ENCODE results near the gene TPH2.

Gene TPH2

DNA sequence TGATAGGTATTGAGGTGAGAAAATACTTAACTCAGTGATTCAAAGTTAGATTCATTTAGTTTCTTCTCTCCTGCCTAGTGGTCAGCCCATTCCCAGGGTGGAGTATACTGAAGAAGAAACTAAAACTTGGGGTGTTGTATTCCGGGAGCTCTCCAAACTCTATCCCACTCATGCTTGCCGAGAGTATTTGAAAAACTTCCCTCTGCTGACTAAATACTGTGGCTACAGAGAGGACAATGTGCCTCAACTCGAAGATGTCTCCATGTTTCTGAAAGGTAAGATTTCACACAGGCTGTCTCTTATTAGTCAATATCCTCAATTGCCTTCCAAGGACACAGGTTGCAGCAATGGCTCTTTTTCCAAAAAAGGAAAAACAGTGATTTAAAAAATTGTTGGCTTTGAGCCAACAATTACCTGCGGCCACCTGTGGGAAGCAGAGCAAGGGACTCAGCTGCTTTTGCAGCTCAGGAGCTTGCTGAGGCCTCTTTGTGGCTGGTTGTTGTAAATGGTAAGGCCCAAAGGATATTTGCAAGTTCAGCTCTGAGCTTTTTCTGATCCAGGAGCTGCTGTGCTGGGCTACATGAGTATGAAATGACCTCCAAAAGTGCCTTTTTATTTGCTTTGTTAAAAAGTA is 33.9 kb downstream of the TPH2 start:
- DNase-seq (ENCODE audit: extremely low read depth, low read depth), result no peak
- TF ChIP-seq, protein P1, sequence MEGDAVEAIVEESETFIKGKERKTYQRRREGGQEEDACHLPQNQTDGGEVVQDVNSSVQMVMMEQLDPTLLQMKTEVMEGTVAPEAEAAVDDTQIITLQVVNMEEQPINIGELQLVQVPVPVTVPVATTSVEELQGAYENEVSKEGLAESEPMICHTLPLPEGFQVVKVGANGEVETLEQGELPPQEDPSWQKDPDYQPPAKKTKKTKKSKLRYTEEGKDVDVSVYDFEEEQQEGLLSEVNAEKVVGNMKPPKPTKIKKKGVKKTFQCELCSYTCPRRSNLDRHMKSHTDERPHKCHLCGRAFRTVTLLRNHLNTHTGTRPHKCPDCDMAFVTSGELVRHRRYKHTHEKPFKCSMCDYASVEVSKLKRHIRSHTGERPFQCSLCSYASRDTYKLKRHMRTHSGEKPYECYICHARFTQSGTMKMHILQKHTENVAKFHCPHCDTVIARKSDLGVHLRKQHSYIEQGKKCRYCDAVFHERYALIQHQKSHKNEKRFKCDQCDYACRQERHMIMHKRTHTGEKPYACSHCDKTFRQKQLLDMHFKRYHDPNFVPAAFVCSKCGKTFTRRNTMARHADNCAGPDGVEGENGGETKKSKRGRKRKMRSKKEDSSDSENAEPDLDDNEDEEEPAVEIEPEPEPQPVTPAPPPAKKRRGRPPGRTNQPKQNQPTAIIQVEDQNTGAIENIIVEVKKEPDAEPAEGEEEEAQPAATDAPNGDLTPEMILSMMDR (IDR thresholded peaks at IDR 0.05; ENCODE audit: low read depth, low read length, missing control alignments), result no peak
- no peak overlapping the region for H3K4me3 ChIP-seq (replicated peaks; ENCODE audit: low read depth, low read length)

DNA sequence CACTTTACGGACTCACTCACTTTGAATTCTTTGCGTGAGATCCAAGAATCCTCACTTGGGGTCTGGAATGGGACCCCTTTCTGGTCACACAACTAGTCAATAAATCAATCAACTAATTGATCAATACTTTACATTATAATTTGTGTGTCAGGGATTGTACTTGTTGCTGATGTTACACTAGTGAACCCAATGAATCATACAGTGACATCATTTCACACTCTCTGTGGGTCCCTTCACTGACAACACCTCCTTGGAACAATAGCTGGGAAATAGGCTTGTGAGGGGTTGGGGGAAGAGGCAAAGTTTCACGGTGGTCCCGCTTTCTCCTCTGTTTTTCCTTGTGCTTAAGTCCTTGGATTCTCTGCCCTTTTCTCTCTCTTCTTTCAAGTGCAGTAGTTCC is 35.0 kb downstream of the TPH2 start:
- no peak for DNase-seq (ENCODE audit: extremely low read depth, low read depth)
- TF ChIP-seq, protein P1 (IDR thresholded peaks at IDR 0.05; ENCODE audit: low read depth, low read length, missing control alignments), result no peak
- no peak overlapping the region for H3K4me3 ChIP-seq (replicated peaks; ENCODE audit: low read depth, low read length)

DNA sequence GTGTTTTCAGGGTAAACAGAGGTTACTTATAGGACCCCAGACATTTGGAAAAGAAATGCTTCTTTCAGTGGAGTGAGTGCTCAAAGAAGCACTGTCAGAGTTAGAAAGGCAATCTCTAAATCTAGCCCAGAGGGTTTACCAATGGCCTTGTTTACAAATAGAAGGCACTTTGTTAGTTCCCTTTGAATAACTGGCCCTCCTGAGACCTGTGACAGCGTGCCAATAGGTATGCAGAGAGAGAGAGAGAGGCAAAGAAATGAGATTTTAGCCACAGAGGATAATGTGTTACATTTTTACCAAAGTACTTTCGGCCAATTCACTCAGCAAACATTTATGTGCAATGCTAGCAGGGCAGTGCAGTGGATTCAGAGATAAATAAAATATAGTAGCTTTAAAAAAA is 41.9 kb downstream of the TPH2 start:
- no peak overlapping the region for H3K4me3 ChIP-seq (replicated peaks; ENCODE audit: low read depth, low read length)
- TF ChIP-seq, protein P1 (IDR thresholded peaks at IDR 0.05; ENCODE audit: low read depth, low read length, missing control alignments), result no peak
- no peak for DNase-seq (ENCODE audit: extremely low read depth, low read depth)

DNA sequence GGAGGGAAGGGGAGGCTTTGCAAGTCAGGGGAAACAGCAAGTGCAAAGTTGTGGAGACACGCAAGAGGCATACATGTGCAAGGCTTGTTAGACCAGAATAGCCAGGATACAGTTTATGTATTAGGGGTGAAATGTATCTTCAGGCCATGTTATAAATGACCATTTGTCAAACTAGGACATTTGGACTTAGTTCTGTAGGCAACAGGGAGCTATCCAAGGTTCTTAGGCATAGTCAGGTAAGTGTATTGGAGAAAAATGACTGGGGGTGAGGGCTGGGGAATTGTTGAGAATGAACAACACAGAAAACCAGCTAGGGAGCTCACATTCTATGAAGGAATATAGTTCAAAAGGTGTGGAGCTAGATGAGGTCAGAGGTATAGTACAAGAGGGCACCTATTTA is 42.5 kb downstream of the TPH2 start:
- no peak overlapping the region for H3K4me3 ChIP-seq (replicated peaks; ENCODE audit: low read depth, low read length)
- no peak for DNase-seq (ENCODE audit: extremely low read depth, low read depth)
- TF ChIP-seq, protein P1 (IDR thresholded peaks at IDR 0.05; ENCODE audit: low read depth, low read length, missing control alignments), result no peak

DNA sequence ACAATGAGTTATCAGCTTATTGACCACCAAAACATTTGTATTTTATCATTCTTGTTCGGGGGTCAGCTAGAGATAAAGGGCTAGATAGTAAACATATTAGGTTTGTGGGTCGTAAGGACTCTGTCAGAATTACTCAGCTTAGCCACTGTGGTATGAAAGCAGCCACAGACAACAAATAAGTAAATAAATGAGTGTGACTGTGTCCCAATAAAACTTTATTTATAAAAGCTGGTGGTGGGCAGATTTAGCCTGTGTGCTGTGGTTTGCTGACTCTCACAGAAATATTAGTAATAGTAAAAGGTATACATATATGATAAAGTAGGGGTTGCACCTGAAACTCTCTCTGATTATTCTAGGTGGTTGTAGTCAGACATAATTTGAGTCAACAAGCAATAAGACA is 56.1 kb downstream of the TPH2 start:
- H3K4me3 ChIP-seq (replicated peaks; ENCODE audit: low read depth, low read length), result no peak overlapping the region
- no peak for DNase-seq (ENCODE audit: extremely low read depth, low read depth)
- TF ChIP-seq, protein P1 (IDR thresholded peaks at IDR 0.05; ENCODE audit: low read depth, low read length, missing control alignments), result no peak

DNA sequence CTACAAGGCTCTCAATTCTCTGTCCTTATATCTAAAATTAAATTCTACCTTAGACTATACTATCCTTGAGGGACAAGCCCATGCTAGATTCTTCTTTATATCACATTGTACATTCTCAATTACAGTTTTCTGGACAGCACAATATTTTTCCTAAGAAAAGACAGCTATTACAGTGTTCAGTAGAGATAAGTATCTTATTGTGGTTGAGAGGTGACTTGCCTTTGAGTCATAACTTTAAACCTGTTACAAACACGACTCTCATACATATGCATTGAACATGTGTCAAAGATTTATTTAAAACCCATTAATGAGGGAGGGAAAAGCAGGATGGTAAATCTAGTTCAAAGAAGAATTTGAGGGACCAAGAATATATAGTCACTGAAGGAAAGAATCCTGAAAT is 61.1 kb downstream of the TPH2 start:
- TF ChIP-seq, protein P1 (IDR thresholded peaks at IDR 0.05; ENCODE audit: low read depth, low read length, missing control alignments), result no peak
- peak; percentile 5 for DNase-seq (ENCODE audit: extremely low read depth, low read depth)
- no peak overlapping the region for H3K4me3 ChIP-seq (replicated peaks; ENCODE audit: low read depth, low read length)

Data from HFF-Myc (cell line).